K562 (cell line): ENCODE data around the gene USP2. TPM values are rescaled to one million over a fixed set of nuclear protein-coding genes. Genes with fewer than 3 reads are reported as not detected.

Experiments used
- CHD1 ChIP-seq: fragments of 200-600 bp; sonication (generic); IDR thresholded peaks from one replicate; pipeline ENCODE4 v1.6.1; 2012; ENCODE audit warnings: mild to moderate bottlenecking, moderate library complexity, low read length, inconsistent platforms
- EHMT2 ChIP-seq: fragments of 450-650 bp; IDR thresholded peaks from 2 replicates; pipeline ENCODE4 v1.6.1; 2018; ENCODE audit warnings: antibody characterized with exemption
- ETS2 ChIP-seq: IDR thresholded peaks from 2 replicates; pipeline ENCODE4 v1.6.1; 2016; ENCODE audit warnings: borderline replicate concordance, missing genetic modification characterization, mild to moderate bottlenecking, moderate library complexity, missing compliant biosample characterization; ENCODE audit not compliant: poor library complexity, severe bottlenecking
- MTA3 ChIP-seq: fragments of 450-650 bp; formaldehyde crosslinking; IDR thresholded peaks from 2 replicates; pipeline ENCODE4 v1.6.1; 2017; ENCODE audit warnings: mild to moderate bottlenecking, borderline replicate concordance
- MYNN ChIP-seq, 2 experiments: sonication (generic); formaldehyde crosslinking in 1 of 2; IDR thresholded peaks; 2 replicates each; pipeline versions ENCODE4 v1.5.0 to v1.6.1; 2016 to 2020; ENCODE audit warnings: antibody characterized with exemption in 1 of 2, missing genetic modification reagents in 1 of 2
- RBM22 ChIP-seq: fragments of 200-400 bp; formaldehyde crosslinking; IDR thresholded peaks from 2 replicates; pipeline ENCODE4 v1.6.1; 2018; ENCODE audit warnings: low read length, low read depth; ENCODE audit not compliant: poor library complexity, severe bottlenecking
- RERE ChIP-seq: sonication (generic); formaldehyde crosslinking; IDR thresholded peaks from 2 replicates; pipeline ENCODE4 v1.8.0; 2023; ENCODE audit warnings: missing genetic modification reagents, mild to moderate bottlenecking, borderline replicate concordance
- SLC30A9 ChIP-seq: fragments of 250-450 bp; sonication (Bioruptor Pico); IDR thresholded peaks from 2 replicates; pipeline ENCODE4 v1.8.0; 2022; ENCODE audit warnings: mild to moderate bottlenecking, moderate library complexity
- SMAD4 ChIP-seq: fragments of 250-450 bp; sonication (Bioruptor Pico); conservative IDR thresholded peaks from 2 replicates; pipeline ENCODE4 v1.8.0; 2021; ENCODE audit warnings: inconsistent platforms, mild to moderate bottlenecking, moderate library complexity
- TCF3 ChIP-seq: sonication (generic); formaldehyde crosslinking; IDR thresholded peaks from 2 replicates; pipeline ENCODE4 v1.4.0; 2020; ENCODE audit warnings: mild to moderate bottlenecking, missing genetic modification reagents
- TRIM24 ChIP-seq, 2 experiments: fragments of 450-650 bp; IDR thresholded peaks; 2 replicates each; pipeline ENCODE4 v1.6.1; 2016
- ZFPM2 ChIP-seq: fragments of 250-450 bp; sonication (Bioruptor Pico); IDR thresholded peaks from 2 replicates; pipeline ENCODE4 v1.5.1; 2022; ENCODE audit warnings: mild to moderate bottlenecking
- ZNF311 ChIP-seq: fragments of 250-450 bp; sonication (Bioruptor Pico); IDR thresholded peaks from 2 replicates; pipeline ENCODE4 v1.4.0; 2020; ENCODE audit warnings: mild to moderate bottlenecking, moderate library complexity
- polyA plus RNA-seq, 8 experiments: library from polyadenylated mRNA; depleted of rRNA in 4 of 8; stranded (reverse) in 5 of 8; unstranded in 3 of 8; fragments of >200 nt; fragmentation: Nextera tagmentation in 2 of 8; fragmentation: Illumina TruSeq in 1 of 8; extraction: Ambion mirVana in 2 of 8; extraction: Trizol in 1 of 8; gene quantifications; 2 replicates each; pipeline versions ENCODE4 v1.2.1 to v1.2.3, GENCODE V29; 2011 to 2014; ENCODE audit warnings: inconsistent platforms in 1 of 8, missing spikeins in 1 of 8
- total RNA-seq, 7 experiments: library from RNA; depleted of rRNA in 6 of 7; stranded (reverse); fragments of >200 nt in 6 of 7; fragmentation: Illumina TruSeq in 2 of 7; extraction: Trizol in 2 of 7; gene quantifications; 2 replicates each; pipeline versions ENCODE4 v1.2.1 to v1.2.3, GENCODE V29; 2011 to 2021; ENCODE audit warnings: low replicate concordance in 1 of 7
- TF ChIP-seq, protein P1 (sequence below): IDR thresholded peaks from 2 replicates; pipeline ENCODE4 v1.6.1; 2012; ENCODE audit warnings: low read depth, low read length, improper control_type of control experiment, borderline replicate concordance
- TF ChIP-seq, protein P2 (sequence below): fragments of 450-650 bp; IDR thresholded peaks from 2 replicates; pipeline ENCODE4 v1.6.1; 2017; ENCODE audit warnings: antibody characterized with exemption, mild to moderate bottlenecking

USP2 gene
- total and polyA plus RNA-seq, 9 of the 15 experiments (the other 6 are each of a cell fraction or from before 2014, with no cell fraction given), result 2.8 to 16.9 (median 3.9) TPM

DNA sequence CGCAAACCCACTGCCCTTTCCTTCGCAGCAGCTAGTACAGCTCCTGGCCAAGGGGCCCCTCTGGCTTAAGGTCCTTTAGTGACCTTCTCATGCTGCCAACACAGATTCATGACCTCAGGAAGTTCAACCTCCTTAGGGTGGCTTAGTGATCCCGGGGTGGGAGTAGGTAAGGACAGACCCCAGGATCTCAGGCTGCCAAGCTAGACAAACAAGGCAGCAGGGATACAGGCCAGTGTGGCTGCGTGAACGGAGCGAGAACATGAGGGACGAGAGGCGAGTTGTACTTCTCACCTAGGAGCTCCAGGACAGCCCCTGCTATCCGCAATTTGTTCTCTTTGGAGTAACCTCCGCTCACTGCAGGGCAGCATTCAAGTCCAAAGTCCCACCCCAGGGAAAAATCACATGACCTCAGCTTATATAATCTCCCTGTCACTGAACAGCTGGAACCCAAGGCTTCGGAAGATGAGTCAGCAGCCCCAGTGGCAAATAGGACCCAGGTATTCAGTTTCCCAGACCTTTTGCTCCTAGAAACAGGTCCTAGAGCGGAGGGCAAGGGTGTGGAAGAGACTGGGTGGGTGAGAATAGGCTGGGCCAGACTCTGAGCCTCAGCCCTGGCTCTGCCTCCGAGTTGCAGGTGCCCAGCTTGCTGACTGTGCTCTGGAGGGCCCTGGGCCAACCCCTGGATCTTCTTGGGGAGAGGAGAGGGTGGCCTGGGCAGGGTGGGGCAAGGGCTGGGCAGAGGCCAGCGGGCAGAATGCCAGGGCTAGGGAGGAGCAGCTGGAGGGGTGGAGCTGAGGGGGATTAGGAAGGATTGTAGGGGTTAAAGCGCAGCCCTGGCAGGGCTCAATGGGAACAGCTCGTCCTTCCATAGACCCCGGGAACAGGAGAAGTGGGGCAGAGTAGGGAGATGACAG is 13.1 kb downstream of the USP2 start (continued):
- TF ChIP-seq, protein P1, sequence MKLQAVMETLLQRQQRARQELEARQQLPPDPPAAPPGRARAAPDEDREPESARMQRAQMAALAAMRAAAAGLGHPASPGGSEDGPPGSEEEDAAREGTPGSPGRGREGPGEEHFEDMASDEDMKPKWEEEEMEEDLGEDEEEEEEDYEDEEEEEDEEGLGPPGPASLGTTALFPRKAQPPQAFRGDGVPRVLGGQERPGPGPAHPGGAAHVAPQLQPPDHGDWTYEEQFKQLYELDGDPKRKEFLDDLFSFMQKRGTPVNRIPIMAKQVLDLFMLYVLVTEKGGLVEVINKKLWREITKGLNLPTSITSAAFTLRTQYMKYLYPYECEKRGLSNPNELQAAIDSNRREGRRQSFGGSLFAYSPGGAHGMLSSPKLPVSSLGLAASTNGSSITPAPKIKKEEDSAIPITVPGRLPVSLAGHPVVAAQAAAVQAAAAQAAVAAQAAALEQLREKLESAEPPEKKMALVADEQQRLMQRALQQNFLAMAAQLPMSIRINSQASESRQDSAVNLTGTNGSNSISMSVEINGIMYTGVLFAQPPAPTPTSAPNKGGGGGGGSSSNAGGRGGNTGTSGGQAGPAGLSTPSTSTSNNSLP, result no peak
- TF ChIP-seq RERE (CRISPR knock-in tag), result no peak
- no peak for TF ChIP-seq TRIM24 (IDR thresholded peaks at IDR 0.05)
- TF ChIP-seq ETS2 (tag), result no peak
- TF ChIP-seq MTA3, result no peak
- TF ChIP-seq, protein P2, sequence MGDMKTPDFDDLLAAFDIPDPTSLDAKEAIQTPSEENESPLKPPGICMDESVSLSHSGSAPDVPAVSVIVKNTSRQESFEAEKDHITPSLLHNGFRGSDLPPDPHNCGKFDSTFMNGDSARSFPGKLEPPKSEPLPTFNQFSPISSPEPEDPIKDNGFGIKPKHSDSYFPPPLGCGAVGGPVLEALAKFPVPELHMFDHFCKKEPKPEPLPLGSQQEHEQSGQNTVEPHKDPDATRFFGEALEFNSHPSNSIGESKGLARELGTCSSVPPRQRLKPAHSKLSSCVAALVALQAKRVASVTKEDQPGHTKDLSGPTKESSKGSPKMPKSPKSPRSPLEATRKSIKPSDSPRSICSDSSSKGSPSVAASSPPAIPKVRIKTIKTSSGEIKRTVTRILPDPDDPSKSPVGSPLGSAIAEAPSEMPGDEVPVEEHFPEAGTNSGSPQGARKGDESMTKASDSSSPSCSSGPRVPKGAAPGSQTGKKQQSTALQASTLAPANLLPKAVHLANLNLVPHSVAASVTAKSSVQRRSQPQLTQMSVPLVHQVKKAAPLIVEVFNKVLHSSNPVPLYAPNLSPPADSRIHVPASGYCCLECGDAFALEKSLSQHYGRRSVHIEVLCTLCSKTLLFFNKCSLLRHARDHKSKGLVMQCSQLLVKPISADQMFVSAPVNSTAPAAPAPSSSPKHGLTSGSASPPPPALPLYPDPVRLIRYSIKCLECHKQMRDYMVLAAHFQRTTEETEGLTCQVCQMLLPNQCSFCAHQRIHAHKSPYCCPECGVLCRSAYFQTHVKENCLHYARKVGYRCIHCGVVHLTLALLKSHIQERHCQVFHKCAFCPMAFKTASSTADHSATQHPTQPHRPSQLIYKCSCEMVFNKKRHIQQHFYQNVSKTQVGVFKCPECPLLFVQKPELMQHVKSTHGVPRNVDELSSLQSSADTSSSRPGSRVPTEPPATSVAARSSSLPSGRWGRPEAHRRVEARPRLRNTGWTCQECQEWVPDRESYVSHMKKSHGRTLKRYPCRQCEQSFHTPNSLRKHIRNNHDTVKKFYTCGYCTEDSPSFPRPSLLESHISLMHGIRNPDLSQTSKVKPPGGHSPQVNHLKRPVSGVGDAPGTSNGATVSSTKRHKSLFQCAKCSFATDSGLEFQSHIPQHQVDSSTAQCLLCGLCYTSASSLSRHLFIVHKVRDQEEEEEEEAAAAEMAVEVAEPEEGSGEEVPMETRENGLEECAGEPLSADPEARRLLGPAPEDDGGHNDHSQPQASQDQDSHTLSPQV, result peak; percentile 34; the same call in 1 of the 2 replicates
- TF ChIP-seq ZFPM2 (CRISPR knock-in tag), result no peak
- TF ChIP-seq TCF3 (CRISPR knock-in tag), result no peak
- peak; percentile 66; the same call in 1 of the 2 replicates for TF ChIP-seq MYNN (IDR thresholded peaks at IDR 0.05)
- no peak for TF ChIP-seq MYNN (CRISPR knock-in tag; IDR thresholded peaks at IDR 0.05)
- no peak for TF ChIP-seq RBM22
- TF ChIP-seq SLC30A9 (CRISPR knock-in tag), result no peak
- no peak for TF ChIP-seq CHD1
- no peak for TF ChIP-seq ZNF311 (CRISPR knock-in tag)
- no peak for TF ChIP-seq EHMT2
- no peak for TF ChIP-seq SMAD4 (CRISPR knock-in tag)
